ENCODE measurements around the gene METTL18.

Gene METTL18

DNA sequence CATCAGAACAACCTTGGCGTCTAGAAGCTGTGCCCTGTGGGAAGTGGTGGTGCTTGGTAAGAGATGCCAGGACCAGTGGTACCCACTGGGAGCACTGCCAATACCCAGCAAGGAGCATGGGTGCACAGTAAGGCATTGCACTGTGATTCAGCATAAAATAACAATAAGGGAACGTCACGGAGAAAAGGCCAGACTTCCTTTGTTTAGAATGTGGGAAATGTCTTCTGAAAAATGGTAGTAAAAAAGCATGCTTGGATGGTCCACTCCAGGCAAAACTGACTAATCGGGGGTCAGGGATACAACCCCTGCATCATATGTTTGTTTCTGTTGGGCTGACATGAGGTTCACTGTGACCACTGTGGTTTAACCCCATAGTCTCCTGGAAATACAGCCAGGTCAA is 14.7 kb downstream of the METTL18 start:
- Histone ChIP-seq H3K4me1 (ENCODE audit: control insufficient read depth, insufficient read depth, low read length) (no peaks in the 10 kb centered on the region), H3K36me3 (ENCODE audit: control insufficient read depth, insufficient read depth, low read length) (no peaks in the 10 kb centered on the region), H3K9ac (ENCODE audit: low read length) (no peak overlapping the region), H3K27me3 (ENCODE audit: control insufficient read depth, insufficient read depth, low read length) (no peaks in the 10 kb centered on the region), H3K4me3 (ENCODE audit: low read length) (no peak overlapping the region), H3K27ac (ENCODE audit: low read depth, low read length) (no peak overlapping the region)

DNA sequence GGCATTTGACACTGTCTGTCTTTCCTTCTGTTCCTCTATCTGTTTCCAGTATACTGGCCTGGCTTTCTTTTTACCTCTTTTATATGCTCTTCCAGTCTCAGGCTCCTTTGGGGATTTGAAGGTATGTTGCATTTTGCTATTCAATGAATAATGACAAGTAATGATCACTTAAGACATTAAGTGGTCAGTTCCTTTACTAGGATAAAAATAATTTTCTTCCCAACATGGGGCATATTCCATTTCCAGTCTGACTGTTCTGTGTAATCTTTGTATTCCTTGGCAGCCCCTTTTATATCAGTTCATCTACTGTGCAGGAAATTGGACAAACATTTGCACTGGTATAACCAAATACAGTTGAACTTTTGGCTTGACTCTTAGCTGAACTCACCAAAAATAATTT is 15.6 kb downstream of the METTL18 start:
- Histone ChIP-seq H3K4me3 (ENCODE audit: low read length) (no peak overlapping the region), H3K27me3 (ENCODE audit: control insufficient read depth, insufficient read depth, low read length) (no peaks in the 10 kb centered on the region), H3K9ac (ENCODE audit: low read length) (no peak overlapping the region), H3K27ac (ENCODE audit: low read depth, low read length) (no peak overlapping the region), H3K4me1 (ENCODE audit: control insufficient read depth, insufficient read depth, low read length) (no peaks in the 10 kb centered on the region), H3K36me3 (ENCODE audit: control insufficient read depth, insufficient read depth, low read length) (no peaks in the 10 kb centered on the region)

DNA sequence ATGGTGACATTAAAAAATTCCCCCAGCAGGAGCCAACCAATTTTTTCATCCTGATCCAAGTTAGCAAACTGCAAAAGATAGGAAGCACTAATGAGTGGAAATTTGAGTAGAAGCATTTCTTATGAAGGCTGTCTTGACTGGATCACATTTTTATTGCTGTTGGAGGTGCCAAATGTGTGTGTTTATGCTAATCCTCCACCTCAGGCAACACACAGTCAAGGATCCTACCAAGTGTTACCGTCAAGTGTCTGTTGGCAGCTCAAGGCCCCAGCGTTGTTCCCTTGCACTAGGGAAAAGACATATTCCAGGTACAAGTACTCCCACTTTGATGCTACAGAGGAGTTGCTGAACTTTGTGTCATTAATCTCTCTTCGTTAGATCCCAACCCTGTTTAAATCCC is 18.3 kb downstream of the METTL18 start:
- no peak overlapping the region for H3K9ac ChIP-seq (ENCODE audit: low read length)
- H3K4me3 ChIP-seq (ENCODE audit: low read length) = no peak overlapping the region
- no peaks in the 10 kb centered on the region for H3K4me1 ChIP-seq (ENCODE audit: control insufficient read depth, insufficient read depth, low read length)
- H3K27me3 ChIP-seq (ENCODE audit: control insufficient read depth, insufficient read depth, low read length) = no peaks in the 10 kb centered on the region
- H3K27ac ChIP-seq (ENCODE audit: low read depth, low read length) = no peak overlapping the region
- no peaks in the 10 kb centered on the region for H3K36me3 ChIP-seq (ENCODE audit: control insufficient read depth, insufficient read depth, low read length)

DNA sequence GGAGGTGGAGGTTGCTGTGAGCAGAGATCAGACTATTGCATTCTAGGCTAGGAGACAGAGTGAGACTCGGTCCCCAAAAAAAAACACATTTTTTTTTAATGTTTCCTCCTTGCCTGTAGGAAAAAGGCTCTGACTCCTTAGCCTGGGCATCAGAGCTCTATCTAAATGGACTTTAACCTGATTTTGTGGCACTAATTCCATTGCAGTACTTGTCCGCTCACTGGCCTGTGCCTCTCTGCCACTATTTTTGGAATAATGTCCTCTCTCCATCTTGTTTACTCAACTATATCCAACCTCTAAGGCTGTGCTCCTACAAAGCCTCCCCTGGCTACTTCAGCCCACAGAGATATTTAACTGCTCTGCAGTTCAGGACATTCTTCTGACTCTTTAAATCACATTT is 26.5 kb downstream of the METTL18 start:
- no peak overlapping the region for H3K27ac ChIP-seq (ENCODE audit: low read depth, low read length)
- H3K27me3 ChIP-seq (ENCODE audit: control insufficient read depth, insufficient read depth, low read length) = no peaks in the 10 kb centered on the region
- no peaks in the 10 kb centered on the region for H3K36me3 ChIP-seq (ENCODE audit: control insufficient read depth, insufficient read depth, low read length)
- H3K4me1 ChIP-seq (ENCODE audit: control insufficient read depth, insufficient read depth, low read length) = no peaks in the 10 kb centered on the region
- no peak overlapping the region for H3K4me3 ChIP-seq (ENCODE audit: low read length)
- no peak overlapping the region for H3K9ac ChIP-seq (ENCODE audit: low read length)

DNA sequence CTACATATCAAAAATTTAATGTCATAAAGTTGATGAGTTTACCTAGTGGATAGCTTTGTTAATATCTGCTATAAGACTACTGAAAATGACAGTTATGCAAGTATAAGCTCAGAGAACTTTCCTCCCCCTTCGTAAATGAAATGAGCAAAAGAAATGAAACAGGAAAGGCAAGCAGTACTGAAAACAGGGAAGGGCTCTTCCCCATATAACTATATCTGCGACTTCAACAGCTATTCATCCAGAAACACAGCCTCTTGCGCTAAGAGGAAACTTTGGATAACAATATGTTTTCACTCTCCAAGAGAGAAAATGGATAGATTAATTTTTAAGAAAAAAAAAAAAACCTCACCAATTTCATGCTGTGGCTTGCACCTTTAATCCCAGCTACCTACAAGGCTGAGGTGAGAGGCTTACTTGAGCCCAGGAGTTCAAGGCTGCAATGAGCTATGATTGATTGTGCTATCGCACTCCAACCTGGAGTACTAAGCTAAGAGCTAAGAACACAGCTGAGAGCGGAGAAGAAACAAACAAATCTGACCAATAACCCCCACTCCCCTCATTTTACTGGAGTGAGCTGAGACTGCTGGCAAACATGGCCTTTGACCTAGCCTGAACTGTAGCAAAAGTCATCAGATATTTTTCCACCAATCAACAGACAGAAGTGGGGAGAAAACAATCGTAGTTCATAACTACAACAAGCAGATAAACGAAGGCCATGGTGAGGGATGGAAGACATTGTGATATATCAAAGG is 29.0 kb downstream of the METTL18 start:
- H3K27me3 ChIP-seq (ENCODE audit: control insufficient read depth, insufficient read depth, low read length) = no peaks in the 10 kb centered on the region
- no peaks in the 10 kb centered on the region for H3K4me1 ChIP-seq (ENCODE audit: control insufficient read depth, insufficient read depth, low read length)
- no peak overlapping the region for H3K4me3 ChIP-seq (ENCODE audit: low read length)
- H3K27ac ChIP-seq (ENCODE audit: low read depth, low read length) = no peak overlapping the region
- no peak overlapping the region for H3K9ac ChIP-seq (ENCODE audit: low read length)
- H3K36me3 ChIP-seq (ENCODE audit: control insufficient read depth, insufficient read depth, low read length) = no peaks in the 10 kb centered on the region

DNA sequence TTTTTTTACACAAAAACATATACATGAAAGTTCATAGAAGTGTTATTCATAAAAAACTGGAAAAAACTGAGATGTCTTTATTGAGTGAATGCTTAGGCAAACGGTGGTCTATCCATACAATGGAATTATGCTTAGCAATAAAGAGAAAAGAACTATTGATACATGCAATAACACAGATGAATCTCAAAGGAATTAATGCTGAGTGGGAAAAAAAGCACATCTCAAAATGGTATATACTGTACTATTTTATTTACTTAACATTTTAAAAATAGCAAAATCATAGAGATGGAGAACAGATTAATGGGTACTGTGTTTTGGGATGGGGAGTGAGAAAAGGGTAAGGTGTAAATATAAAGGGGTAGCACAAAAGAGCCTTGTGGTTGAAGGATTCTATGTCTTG is 29.8 kb downstream of the METTL18 start:
- H3K4me3 ChIP-seq (ENCODE audit: low read length) = no peak overlapping the region
- no peaks in the 10 kb centered on the region for H3K36me3 ChIP-seq (ENCODE audit: control insufficient read depth, insufficient read depth, low read length)
- no peak overlapping the region for H3K27ac ChIP-seq (ENCODE audit: low read depth, low read length)
- no peaks in the 10 kb centered on the region for H3K4me1 ChIP-seq (ENCODE audit: control insufficient read depth, insufficient read depth, low read length)
- H3K9ac ChIP-seq (ENCODE audit: low read length) = no peak overlapping the region
- no peaks in the 10 kb centered on the region for H3K27me3 ChIP-seq (ENCODE audit: control insufficient read depth, insufficient read depth, low read length)

DNA sequence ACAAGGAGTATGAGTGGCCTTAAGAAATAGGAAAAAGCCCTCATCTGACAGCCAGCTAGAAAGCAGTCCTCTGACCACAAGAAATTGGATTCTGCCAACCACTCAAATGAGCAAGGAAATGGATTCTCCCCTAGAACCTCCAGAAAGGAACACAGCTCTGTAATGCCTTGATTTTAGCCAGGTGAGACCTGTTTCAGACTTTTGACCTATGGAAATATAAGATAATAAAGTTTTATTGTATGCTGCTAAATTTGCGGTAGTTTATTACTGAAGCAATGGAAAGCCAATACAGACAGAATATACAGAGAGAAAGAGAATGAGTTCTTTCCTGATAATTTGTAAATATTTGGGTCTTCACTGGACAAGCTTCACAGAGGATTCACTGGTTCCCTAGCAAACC is 32.0 kb downstream of the METTL18 start:
- H3K27me3 ChIP-seq (ENCODE audit: control insufficient read depth, insufficient read depth, low read length) = no peaks in the 10 kb centered on the region
- no peak overlapping the region for H3K27ac ChIP-seq (ENCODE audit: low read depth, low read length)
- no peaks in the 10 kb centered on the region for H3K4me1 ChIP-seq (ENCODE audit: control insufficient read depth, insufficient read depth, low read length)
- H3K9ac ChIP-seq (ENCODE audit: low read length) = no peak overlapping the region
- no peaks in the 10 kb centered on the region for H3K36me3 ChIP-seq (ENCODE audit: control insufficient read depth, insufficient read depth, low read length)
- no peak overlapping the region for H3K4me3 ChIP-seq (ENCODE audit: low read length)

DNA sequence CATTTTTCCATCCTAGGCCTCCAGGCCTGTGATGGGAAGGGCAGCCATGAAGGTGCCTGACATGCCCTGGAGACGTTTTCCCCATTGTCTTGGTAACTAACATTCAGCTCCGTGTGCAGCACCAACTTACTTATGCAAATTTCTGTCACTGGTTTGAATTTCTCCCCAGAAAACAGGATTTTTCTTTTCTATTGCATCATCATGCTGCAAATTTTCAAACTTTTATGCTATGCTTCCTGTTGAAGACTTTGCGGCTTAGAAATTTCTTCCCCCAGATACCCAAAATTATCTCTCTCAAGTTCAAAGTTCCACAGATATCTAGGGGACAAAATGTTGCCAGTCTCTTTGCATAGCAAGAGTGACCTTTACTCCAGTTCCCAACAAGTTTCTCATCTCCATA is 35.7 kb downstream of the METTL18 start:
- Histone ChIP-seq H3K27ac (ENCODE audit: low read depth, low read length) (no peak overlapping the region), H3K4me1 (ENCODE audit: control insufficient read depth, insufficient read depth, low read length) (no peaks in the 10 kb centered on the region), H3K9ac (ENCODE audit: low read length) (no peak overlapping the region), H3K36me3 (ENCODE audit: control insufficient read depth, insufficient read depth, low read length) (no peaks in the 10 kb centered on the region), H3K27me3 (ENCODE audit: control insufficient read depth, insufficient read depth, low read length) (no peaks in the 10 kb centered on the region), H3K4me3 (ENCODE audit: low read length) (no peak overlapping the region)

DNA sequence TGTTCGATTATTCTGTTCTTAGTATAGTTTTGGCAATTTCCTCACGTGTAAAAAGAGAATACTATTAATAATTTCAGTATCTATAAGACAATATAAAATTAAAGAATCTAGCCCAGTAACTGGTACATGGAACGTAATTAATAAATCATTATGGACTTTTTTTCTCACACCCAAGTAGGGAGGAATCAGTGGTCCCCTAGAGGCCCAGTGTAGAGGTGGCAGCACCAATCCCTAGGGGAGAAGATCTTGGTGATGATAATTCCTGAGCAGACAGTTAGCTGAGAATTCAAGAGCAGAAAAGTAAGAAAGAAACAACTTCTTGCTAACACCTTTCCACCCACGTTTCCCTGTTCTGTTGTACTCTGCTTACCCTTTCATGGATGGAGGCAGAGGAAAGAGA is 41.2 kb downstream of the METTL18 start:
- no peaks in the 10 kb centered on the region for H3K27me3 ChIP-seq (ENCODE audit: control insufficient read depth, insufficient read depth, low read length)
- no peak overlapping the region for H3K9ac ChIP-seq (ENCODE audit: low read length)
- H3K4me3 ChIP-seq (ENCODE audit: low read length) = no peak overlapping the region
- no peaks in the 10 kb centered on the region for H3K36me3 ChIP-seq (ENCODE audit: control insufficient read depth, insufficient read depth, low read length)
- no peaks in the 10 kb centered on the region for H3K4me1 ChIP-seq (ENCODE audit: control insufficient read depth, insufficient read depth, low read length)
- H3K27ac ChIP-seq (ENCODE audit: low read depth, low read length) = no peak overlapping the region

DNA sequence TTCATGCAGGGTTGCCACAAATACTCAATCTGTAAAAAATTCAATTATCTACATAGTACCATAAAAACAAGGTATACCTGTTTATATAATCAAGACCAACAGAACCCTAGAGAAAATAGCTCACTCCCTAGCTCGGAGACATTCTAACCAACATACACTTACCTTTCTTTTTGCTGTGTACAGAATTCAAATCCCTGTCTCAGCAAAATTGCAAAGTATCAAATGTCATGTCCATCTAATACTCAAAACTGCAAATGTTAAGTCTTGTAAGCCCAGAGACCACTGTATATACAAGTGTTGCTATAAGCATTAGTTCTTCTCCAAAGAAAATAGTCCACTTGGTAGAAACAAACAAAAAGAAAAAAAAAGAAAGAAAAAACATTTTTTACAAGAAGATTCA is 44.7 kb downstream of the METTL18 start:
- Histone ChIP-seq H3K4me1 (ENCODE audit: control insufficient read depth, insufficient read depth, low read length) (no peaks in the 10 kb centered on the region), H3K9ac (ENCODE audit: low read length) (no peak overlapping the region), H3K27me3 (ENCODE audit: control insufficient read depth, insufficient read depth, low read length) (no peaks in the 10 kb centered on the region), H3K27ac (ENCODE audit: low read depth, low read length) (no peak overlapping the region), H3K4me3 (ENCODE audit: low read length) (no peak overlapping the region), H3K36me3 (ENCODE audit: control insufficient read depth, insufficient read depth, low read length) (no peaks in the 10 kb centered on the region)

DNA sequence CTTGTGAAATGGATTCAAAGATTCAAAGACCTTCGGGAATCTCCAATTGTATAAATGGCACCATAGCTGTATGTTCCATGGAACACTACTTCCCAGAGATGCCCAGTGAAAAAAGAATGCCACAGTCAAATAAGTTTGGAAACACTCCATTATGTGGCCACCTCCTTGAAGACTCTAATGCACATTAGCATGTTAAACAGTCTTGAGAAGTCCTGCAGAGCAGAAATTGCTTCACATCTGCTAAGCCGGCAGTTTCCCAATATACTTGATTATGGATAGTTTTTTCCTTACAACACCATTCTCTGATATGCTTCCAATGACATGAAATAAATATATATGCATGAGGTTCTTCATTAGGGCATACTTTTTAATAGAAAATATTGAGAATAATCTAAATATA is 48.2 kb downstream of the METTL18 start:
- no peak overlapping the region for H3K4me3 ChIP-seq (ENCODE audit: low read length)

DNA sequence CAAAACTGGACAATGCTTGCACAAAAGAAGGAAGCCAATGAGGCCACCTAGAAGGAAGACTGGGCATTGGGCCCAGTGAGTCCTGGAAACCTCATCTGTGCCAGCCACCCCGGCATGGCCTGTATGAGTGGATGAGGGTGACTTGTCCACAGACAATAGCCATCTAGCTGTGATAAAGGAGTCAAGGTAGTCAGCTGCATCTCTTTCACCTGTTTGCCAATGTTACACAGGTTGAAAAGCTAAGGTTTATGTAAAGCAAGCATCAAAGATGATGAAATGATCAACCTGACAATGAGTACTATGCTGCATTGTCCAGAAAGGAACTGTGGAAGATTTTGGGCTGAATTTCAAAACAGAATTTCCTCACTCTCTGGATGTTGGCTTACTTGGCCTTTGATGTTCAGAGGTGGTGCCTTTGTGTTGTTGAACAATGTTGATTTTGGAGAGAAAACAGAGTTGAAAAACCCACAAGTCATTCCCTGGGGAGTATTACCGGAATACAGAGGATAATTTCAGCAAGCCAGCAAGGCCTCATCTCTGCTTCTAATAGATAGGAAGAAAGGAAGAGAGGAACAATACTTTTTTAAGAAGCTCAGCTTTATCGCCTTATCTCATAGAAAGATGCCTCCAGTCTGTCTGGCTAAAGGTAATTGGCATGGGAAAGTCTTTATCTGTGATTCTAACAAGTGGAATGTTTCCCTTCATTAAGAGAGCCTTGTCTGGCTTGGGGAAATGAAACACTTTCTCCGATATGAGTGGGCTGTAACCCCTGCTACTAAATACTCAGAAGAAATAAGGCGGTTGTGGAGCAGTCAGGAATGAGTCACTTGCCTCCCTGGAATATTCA is 49.5 kb downstream of the METTL18 start:
- Histone ChIP-seq H3K36me3 (ENCODE audit: control insufficient read depth, insufficient read depth, low read length) (no peaks in the 10 kb centered on the region), H3K9ac (ENCODE audit: low read length) (no peak overlapping the region), H3K4me3 (ENCODE audit: low read length) (no peak overlapping the region), H3K27ac (ENCODE audit: low read depth, low read length) (no peak overlapping the region), H3K27me3 (ENCODE audit: control insufficient read depth, insufficient read depth, low read length) (no peaks in the 10 kb centered on the region), H3K4me1 (ENCODE audit: control insufficient read depth, insufficient read depth, low read length) (no peaks in the 10 kb centered on the region)

More for the DNA sequence above, 48.2 kb downstream of the METTL18 start:
- H3K27me3 ChIP-seq (ENCODE audit: control insufficient read depth, insufficient read depth, low read length) = no peaks in the 10 kb centered on the region
- no peak overlapping the region for H3K9ac ChIP-seq (ENCODE audit: low read length)
- H3K36me3 ChIP-seq (ENCODE audit: control insufficient read depth, insufficient read depth, low read length) = no peaks in the 10 kb centered on the region
- no peaks in the 10 kb centered on the region for H3K4me1 ChIP-seq (ENCODE audit: control insufficient read depth, insufficient read depth, low read length)
- no peak overlapping the region for H3K27ac ChIP-seq (ENCODE audit: low read depth, low read length)
